CD4-positive, CD25-positive, alpha-beta regulatory T cell (primary cell): ENCODE data around the gene MPPE1. TPM values are rescaled to one million over a fixed set of nuclear protein-coding genes. Genes with fewer than 3 reads are reported as not detected.

ENCODE experiments used
- ATAC-seq, 2 donors: fragments of 150-1000 bp; cut with Tn5 transposase; one replicate each; pipeline ENCODE4 v1.10.0; 2021; ENCODE audit warnings: low read depth in 2 of 2, moderate number of reproducible peaks in 2 of 2, moderate library complexity in 1 of 2
- DNase-seq, 3 donors: peaks; one replicate each; pipeline versions ENCODE4 v3.0.0 to v3.0.0-alpha.2; 2012 to 2022; ENCODE audit warnings: mixed read lengths in 1 of 3
- H3K27ac ChIP-seq: one replicate; pipeline ENCODE4 v1.7.0; 2013; ENCODE audit warnings: mild to moderate bottlenecking, low read length; ENCODE audit not compliant: insufficient read depth, poor library complexity, severe bottlenecking
- H3K27me3 ChIP-seq: one replicate; pipeline ENCODE4 v1.7.0; 2013; ENCODE audit warnings: low read length; ENCODE audit not compliant: control insufficient read depth, insufficient read depth
- H3K36me3 ChIP-seq: one replicate; pipeline ENCODE4 v1.7.0; 2013; ENCODE audit warnings: mild to moderate bottlenecking, low read length, moderate library complexity; ENCODE audit not compliant: control insufficient read depth, insufficient read depth
- H3K4me1 ChIP-seq: 2 replicates; pipeline ENCODE4 v1.7.0; 2013; ENCODE audit warnings: mild to moderate bottlenecking, low read length; ENCODE audit not compliant: insufficient read depth, control insufficient read depth, poor library complexity, severe bottlenecking
- H3K4me3 ChIP-seq: one replicate; pipeline ENCODE4 v1.7.0; 2013; ENCODE audit warnings: low read depth, mild to moderate bottlenecking, low read length, moderate library complexity
- H3K9me3 ChIP-seq, 2 experiments: 1 replicate in 1 of 2; 2 replicates in 1 of 2; pipeline ENCODE4 v1.7.0; 2013; ENCODE audit warnings: low read length in 2 of 2, mild to moderate bottlenecking in 1 of 2, moderate library complexity in 1 of 2; ENCODE audit not compliant: control insufficient read depth in 2 of 2
- H3K27ac Mint-ChIP-seq, 3 donors: one replicate each; pipeline ENCODE4 v1.8.0; 2020 to 2022; ENCODE audit warnings: mild to moderate bottlenecking in 3 of 3, mixed read lengths in 3 of 3, moderate library complexity in 2 of 3
- H3K27me3 Mint-ChIP-seq: one replicate; pipeline ENCODE4 v1.8.0; 2022; ENCODE audit warnings: mild to moderate bottlenecking, mixed read lengths
- H3K36me3 Mint-ChIP-seq: one replicate; pipeline ENCODE4 v1.8.0; 2020; ENCODE audit warnings: mixed read lengths
- H3K4me1 Mint-ChIP-seq, 4 donors: one replicate each; pipeline ENCODE4 v1.8.0; 2020 to 2022; ENCODE audit warnings: mixed read lengths in 4 of 4, mild to moderate bottlenecking in 1 of 4
- H3K4me3 Mint-ChIP-seq, 4 donors: one replicate each; pipeline ENCODE4 v1.8.0; 2020 to 2022; ENCODE audit warnings: mild to moderate bottlenecking in 4 of 4, mixed read lengths in 4 of 4, moderate library complexity in 3 of 4
- H3K9me3 Mint-ChIP-seq, 7 donors: one replicate each; pipeline ENCODE4 v1.8.0; 2020 to 2022; ENCODE audit warnings: mixed read lengths in 7 of 7, mild to moderate bottlenecking in 3 of 7, moderate library complexity in 2 of 7
- polyA plus RNA-seq, 4 donors: library from polyadenylated mRNA; unstranded; fragments of 300-500 nt; fragmentation: Illumina TruSeq; gene quantifications; one replicate each; pipeline ENCODE4 v1.2.3, GENCODE V29; 2021
- total RNA-seq: library from RNA; stranded (reverse); gene quantifications from one replicate; pipeline ENCODE4 v1.2.3, GENCODE V29; 2022

The MPPE1 gene
- total and polyA plus RNA-seq, 5 donors from 2014 or later, result 40.9 to 97.4 (median 59.6) TPM

- Mint-ChIP-seq H3K9me3 (no peaks in the 10 kb centered on the region), H3K36me3 (peaks cover 5% of the 10 kb centered on the region), H3K27me3 (peaks cover 4% of the 10 kb centered on the region), H3K4me1 (no peaks in the 10 kb centered on the region), H3K4me3 (no peak overlapping the region), H3K27ac (no peak overlapping the region)
- no peaks in the 10 kb centered on the region for H3K27me3 ChIP-seq
- peaks cover 6% of the 10 kb centered on the region for H3K36me3 ChIP-seq
- no peak for ATAC-seq
- H3K4me3 ChIP-seq, result no peak overlapping the region
- H3K9me3 ChIP-seq, result no peaks in the 10 kb centered on the region
- H3K27ac ChIP-seq, result no peak overlapping the region
- DNase-seq, result no peak
- no peaks in the 10 kb centered on the region for H3K4me1 ChIP-seq
Measured at GRCh38 chr18:11873670-11874340, 34.3 kb downstream of the MPPE1 start.

GRCh38 chr18:11872479-11873136 lies 35.5 kb downstream of the MPPE1 start:
- H3K27me3 Mint-ChIP-seq, result peaks cover 4% of the 10 kb centered on the region
- DNase-seq (peak in 1 of 3 donors; percentile 28), ATAC-seq (no peak)

GRCh38 chr18:11871501-11871900 lies 36.6 kb downstream of the MPPE1 start:
- no peak overlapping the region for H3K4me3 Mint-ChIP-seq
- H3K4me1 ChIP-seq, result no peaks in the 10 kb centered on the region
- H3K36me3 Mint-ChIP-seq, result peaks cover 5% of the 10 kb centered on the region
- ATAC-seq, result peak in 1 of 2 donors; percentile 62
- no peak overlapping the region for H3K27ac ChIP-seq
- no peak overlapping the region for H3K4me3 ChIP-seq
- no peak overlapping the region for H3K27ac Mint-ChIP-seq
- peaks cover 5% of the 10 kb centered on the region for H3K27me3 Mint-ChIP-seq
- H3K9me3 ChIP-seq, result no peaks in the 10 kb centered on the region
- H3K4me1 Mint-ChIP-seq, result no peaks in the 10 kb centered on the region
- H3K9me3 Mint-ChIP-seq, result no peaks in the 10 kb centered on the region
- H3K36me3 ChIP-seq, result no peaks in the 10 kb centered on the region
- DNase-seq, result peak in 1 of 3 donors; percentile 34
- H3K27me3 ChIP-seq, result peaks cover 2% of the 10 kb centered on the region

More at GRCh38 chr18:11872479-11873136, 35.5 kb downstream of the MPPE1 start:
- Mint-ChIP-seq H3K36me3 (peaks cover 5% of the 10 kb centered on the region), H3K4me1 (no peaks in the 10 kb centered on the region), H3K27ac (no peak overlapping the region), H3K9me3 (no peaks in the 10 kb centered on the region), H3K4me3 (no peak overlapping the region)
- peaks cover 3% of the 10 kb centered on the region for H3K36me3 ChIP-seq
- H3K27ac ChIP-seq, result no peak overlapping the region
- no peaks in the 10 kb centered on the region for H3K27me3 ChIP-seq
- H3K4me1 ChIP-seq, result no peaks in the 10 kb centered on the region
- no peaks in the 10 kb centered on the region for H3K9me3 ChIP-seq
- H3K4me3 ChIP-seq, result no peak overlapping the region

GRCh38 chr18:11868230-11868629 lies 39.9 kb downstream of the MPPE1 start:
- no peaks in the 10 kb centered on the region for H3K4me1 Mint-ChIP-seq
- H3K4me3 Mint-ChIP-seq, result no peak overlapping the region
- Histone ChIP-seq H3K4me1 (no peaks in the 10 kb centered on the region), H3K27ac (no peak overlapping the region), H3K36me3 (no peaks in the 10 kb centered on the region), H3K27me3 (peaks cover 2% of the 10 kb centered on the region), H3K4me3 (no peak overlapping the region), H3K9me3 (no peaks in the 10 kb centered on the region)
- no peak for DNase-seq
- H3K27me3 Mint-ChIP-seq, result peaks cover 25% of the 10 kb centered on the region
- no peak overlapping the region for H3K27ac Mint-ChIP-seq
- no peak for ATAC-seq
- H3K36me3 Mint-ChIP-seq, result no peaks in the 10 kb centered on the region
- no peaks in the 10 kb centered on the region for H3K9me3 Mint-ChIP-seq

GRCh38 chr18:11866764-11867163 lies 41.4 kb downstream of the MPPE1 start:
- Histone ChIP-seq H3K36me3 (no peaks in the 10 kb centered on the region), H3K4me3 (no peak overlapping the region), H3K4me1 (no peaks in the 10 kb centered on the region), H3K27ac (no peak overlapping the region), H3K27me3 (peaks cover 2% of the 10 kb centered on the region), H3K9me3 (no peaks in the 10 kb centered on the region)
- H3K4me1 Mint-ChIP-seq, result peaks cover 0 to under 1% (median 0%) of the 10 kb centered on the region in 4 donors
- H3K9me3 Mint-ChIP-seq, result no peaks in the 10 kb centered on the region
- no peak for ATAC-seq
- H3K27ac Mint-ChIP-seq, result peak overlapping the region in 1 of 3 donors; percentile 71
- H3K27me3 Mint-ChIP-seq, result peaks cover 25% of the 10 kb centered on the region
- DNase-seq, result no peak
- no peaks in the 10 kb centered on the region for H3K36me3 Mint-ChIP-seq
- no peak overlapping the region for H3K4me3 Mint-ChIP-seq

- H3K36me3 Mint-ChIP-seq, result no peaks in the 10 kb centered on the region
- DNase-seq, result no peak
- no peak for ATAC-seq
- Histone ChIP-seq H3K27ac (no peak overlapping the region), H3K4me3 (no peak overlapping the region), H3K4me1 (no peaks in the 10 kb centered on the region), H3K9me3 (no peaks in the 10 kb centered on the region), H3K36me3 (no peaks in the 10 kb centered on the region), H3K27me3 (peaks cover 2% of the 10 kb centered on the region)
- H3K4me3 Mint-ChIP-seq, result no peak overlapping the region
- H3K27me3 Mint-ChIP-seq, result peaks cover 23% of the 10 kb centered on the region
- H3K4me1 Mint-ChIP-seq, result peaks cover 0 to 2% (median 0%) of the 10 kb centered on the region in 4 donors
- H3K27ac Mint-ChIP-seq, result no peak overlapping the region
- no peaks in the 10 kb centered on the region for H3K9me3 Mint-ChIP-seq
Measured at GRCh38 chr18:11866329-11866728, 41.8 kb downstream of the MPPE1 start.

GRCh38 chr18:11865071-11865470 lies 43.0 kb downstream of the MPPE1 start:
- DNase-seq, result no peak
- Mint-ChIP-seq H3K4me3 (no peak overlapping the region), H3K36me3 (no peaks in the 10 kb centered on the region), H3K4me1 (peaks cover 0 to 2% (median 0%) of the 10 kb centered on the region in 4 donors), H3K27ac (peak overlapping the region in 1 of 3 donors; percentile 44), H3K9me3 (no peaks in the 10 kb centered on the region), H3K27me3 (peaks cover 22% of the 10 kb centered on the region)
- H3K27me3 ChIP-seq, result peaks cover 2% of the 10 kb centered on the region
- no peak overlapping the region for H3K4me3 ChIP-seq
- no peaks in the 10 kb centered on the region for H3K4me1 ChIP-seq
- no peaks in the 10 kb centered on the region for H3K36me3 ChIP-seq
- no peak for ATAC-seq
- no peak overlapping the region for H3K27ac ChIP-seq
- H3K9me3 ChIP-seq, result no peaks in the 10 kb centered on the region

GRCh38 chr18:11864471-11864870 lies 43.6 kb downstream of the MPPE1 start:
- Histone ChIP-seq H3K4me3 (no peak overlapping the region), H3K27me3 (peaks cover 2% of the 10 kb centered on the region), H3K9me3 (no peaks in the 10 kb centered on the region), H3K4me1 (no peaks in the 10 kb centered on the region), H3K27ac (no peak overlapping the region), H3K36me3 (no peaks in the 10 kb centered on the region)
- DNase-seq (no peak), ATAC-seq (no peak)
- Mint-ChIP-seq H3K4me1 (peaks cover 0 to 2% (median 0%) of the 10 kb centered on the region in 4 donors), H3K27me3 (peaks cover 22% of the 10 kb centered on the region), H3K4me3 (no peak overlapping the region), H3K27ac (no peak overlapping the region), H3K9me3 (no peaks in the 10 kb centered on the region), H3K36me3 (no peaks in the 10 kb centered on the region)
